Thyroid gland (tissue), 4 donors: ENCODE results near the gene DHCR24. TPM values are rescaled to one million over a fixed set of nuclear protein-coding genes. Genes with fewer than 3 reads are reported as not detected.

Experiments
- DNase-seq, 2 donors: peaks; one replicate each; pipeline ENCODE4 v3.0.0-alpha.2; 2019
- H3K27ac ChIP-seq, 3 donors: fragments of 200-600 bp; sonication (generic); 1 replicate in 2 of 3; 2 replicates in 1 of 3; pipeline ENCODE4 v1.5.1; 2016 to 2019; ENCODE audit warnings: mild to moderate bottlenecking in 1 of 3, moderate library complexity in 1 of 3
- H3K27me3 ChIP-seq: fragments of 200-600 bp; sonication (generic); one replicate; pipeline ENCODE4 v1.5.1; 2019
- H3K36me3 ChIP-seq, 2 donors: fragments of 200-600 bp; sonication (generic); one replicate each; pipeline ENCODE4 v1.5.1; 2016 to 2019
- H3K4me1 ChIP-seq, 2 donors: fragments of 200-600 bp; sonication (generic); one replicate each; pipeline ENCODE4 v1.5.1; 2017 to 2019
- H3K4me3 ChIP-seq, 3 donors: fragments of 200-600 bp; sonication (generic); replicated peaks in 1 of 3; 1 replicate in 2 of 3; 2 replicates in 1 of 3; pipeline ENCODE4 v1.5.1; 2016; ENCODE audit warnings: mild to moderate bottlenecking in 1 of 3
- H3K9me3 ChIP-seq: fragments of 200-600 bp; sonication (generic); one replicate; pipeline ENCODE4 v1.5.1; 2017
- CTCF ChIP-seq, 6 experiments: fragments of 200-600 bp in 3 of 6; fragments of 450-650 bp in 3 of 6; sonication (generic) in 3 of 6; IDR thresholded peaks; one replicate each; pipeline ENCODE4 v1.5.1; 2016 to 2019; ENCODE audit warnings: antibody characterized with exemption in 6 of 6, mild to moderate bottlenecking in 2 of 6, inconsistent platforms in 1 of 6, moderate library complexity in 1 of 6
- POLR2A ChIP-seq, 2 donors: fragments of 450-650 bp; IDR thresholded peaks; one replicate each; pipeline ENCODE4 v1.6.1; 2017; ENCODE audit warnings: antibody characterized with exemption in 2 of 2, mild to moderate bottlenecking in 2 of 2, moderate library complexity in 1 of 2
- WGBS, 2 donors: methylation state at CpG; one replicate each; pipeline ENCODE4 v1.1.5; 2017; 5-methylcytosine and 5-hydroxymethylcytosine counted together
- intact Hi-C: fragments of 100-400 bp; cut with DNase I; formaldehyde crosslinking; loops from one replicate; pipeline ENCODE4 v1.15.1; 2023
- total RNA-seq, 4 donors: library from RNA; depleted of rRNA; stranded (reverse); fragments of >200 nt; gene quantifications; one replicate each; pipeline ENCODE4 v1.2.3, GENCODE V29; 2016

The DHCR24 gene
- total RNA-seq, 4 donors from 2014 or later, result 22.4 to 82.2 (median 40.4) TPM

DNA sequence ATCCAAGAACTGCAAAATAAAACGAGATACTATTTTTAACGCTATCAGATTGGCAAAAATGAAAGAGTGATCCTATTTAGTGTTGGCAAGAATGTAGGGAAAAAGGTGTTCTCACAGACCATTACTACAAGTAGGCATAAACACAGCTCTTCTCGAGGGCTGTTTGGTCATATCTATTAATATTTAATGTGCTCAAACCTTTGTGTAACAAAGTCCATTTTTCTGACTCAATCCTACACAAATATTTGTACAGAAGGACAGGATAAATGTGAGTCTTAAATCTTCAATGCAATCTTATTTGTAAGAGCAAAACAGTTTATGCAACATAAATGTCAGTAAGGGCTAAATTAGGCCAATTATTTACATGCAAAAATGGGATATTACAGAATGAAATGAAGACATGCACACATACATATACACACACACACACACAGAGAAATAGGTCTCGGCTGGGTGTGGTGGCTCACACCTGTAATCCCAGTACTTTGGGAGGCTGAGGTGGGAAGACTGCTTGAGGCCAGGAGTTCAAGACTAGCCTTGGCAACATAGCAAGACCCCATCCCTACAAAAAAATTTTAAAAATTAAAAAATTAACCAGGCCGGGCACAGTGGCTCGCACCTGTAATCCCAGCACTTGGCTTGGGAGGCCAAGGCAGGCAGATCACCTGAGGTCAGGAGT lies 17.7 kb downstream of the DHCR24 start:
- intact Hi-C loops, result no loop called here
- Histone ChIP-seq H3K27me3 (no peaks in the 10 kb centered on the region), H3K36me3 (peaks cover 8 to 25% of the 10 kb centered on the region in 2 donors), H3K4me3 (no peak overlapping the region), H3K9me3 (no peaks in the 10 kb centered on the region), H3K27ac (no peak overlapping the region), H3K4me1 (no peaks in the 10 kb centered on the region)
- WGBS, 2 donors, result 96 to 97% methylated on average over 6 of the region's 6 CpGs
- DNase-seq, result no peak
- TF ChIP-seq CTCF (IDR thresholded peaks at IDR 0.05), result no peak
- no peak for TF ChIP-seq POLR2A (IDR thresholded peaks at IDR 0.05)

- intact Hi-C loops, result no loop called here
- peaks cover 9 to 23% of the 10 kb centered on the region in 2 donors for H3K36me3 ChIP-seq
Measured at GRCh38 chr1:54867717-54868057, 19.3 kb downstream of the DHCR24 start.

DNA sequence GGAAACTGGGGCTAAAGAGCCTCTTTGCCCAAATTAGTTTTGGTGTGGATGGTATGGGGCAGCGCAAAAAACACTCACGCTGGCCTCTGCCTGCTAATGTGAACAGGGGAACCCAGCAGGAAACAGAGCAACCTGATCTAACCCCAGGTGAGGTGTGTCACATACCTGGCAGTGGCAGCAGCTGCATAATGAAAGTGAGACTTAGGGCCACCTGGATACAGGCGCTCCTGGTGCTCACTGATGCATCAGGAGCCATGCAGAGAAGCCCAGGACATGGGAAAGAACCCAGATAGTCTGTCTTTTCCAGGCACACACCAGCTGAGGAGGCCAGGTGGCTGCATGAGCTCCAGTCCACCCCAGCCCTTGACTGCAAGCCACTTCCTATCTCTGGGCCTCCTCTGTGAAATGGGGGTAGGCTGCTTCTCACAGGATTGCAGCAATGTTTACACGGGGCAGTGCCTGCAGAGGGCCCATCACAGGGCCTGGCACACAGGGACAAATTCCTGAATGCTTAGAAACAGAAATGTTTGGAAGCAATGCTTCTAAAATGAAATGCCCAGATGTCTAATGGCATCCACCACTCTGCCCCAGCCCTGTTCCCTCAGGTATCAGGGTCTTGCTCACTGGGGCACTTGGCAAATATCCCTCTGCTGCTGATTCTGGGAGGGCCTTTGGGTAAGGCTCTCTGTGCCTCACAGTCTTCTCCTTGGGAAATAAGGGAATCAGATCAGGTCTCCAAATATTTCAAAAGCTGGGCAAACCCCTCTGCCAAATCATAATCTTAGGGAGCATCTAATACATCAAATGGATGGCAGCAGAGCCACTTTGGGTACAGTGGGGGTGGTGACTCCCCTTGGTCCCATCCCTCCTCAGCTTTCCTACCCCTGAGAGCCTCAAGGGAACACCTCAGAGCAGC lies 19.9 kb downstream of the DHCR24 start:
- Histone ChIP-seq H3K27me3 (no peaks in the 10 kb centered on the region), H3K4me3 (no peak overlapping the region), H3K4me1 (no peaks in the 10 kb centered on the region), H3K9me3 (no peaks in the 10 kb centered on the region), H3K36me3 (peaks cover 9 to 18% of the 10 kb centered on the region in 2 donors), H3K27ac (no peak overlapping the region)
- no peak for TF ChIP-seq POLR2A (IDR thresholded peaks at IDR 0.05)
- no peak for TF ChIP-seq CTCF (IDR thresholded peaks at IDR 0.05)
- 81 to 100% methylated on average over 3 of the region's 4 CpGs for WGBS, 2 donors
- intact Hi-C loops, result no loop called here
- no peak for DNase-seq

More at GRCh38 chr1:54867717-54868057, 19.3 kb downstream of the DHCR24 start:
- no peak for DNase-seq
- Histone ChIP-seq H3K9me3 (no peaks in the 10 kb centered on the region), H3K4me3 (no peak overlapping the region), H3K27ac (no peak overlapping the region), H3K4me1 (no peaks in the 10 kb centered on the region), H3K27me3 (no peaks in the 10 kb centered on the region)
- no peak for TF ChIP-seq CTCF (IDR thresholded peaks at IDR 0.05)
- TF ChIP-seq POLR2A (IDR thresholded peaks at IDR 0.05), result no peak
- 68 to 83% methylated on average over 2 to 4 of the region's 4 CpGs for WGBS, 2 donors

DNA sequence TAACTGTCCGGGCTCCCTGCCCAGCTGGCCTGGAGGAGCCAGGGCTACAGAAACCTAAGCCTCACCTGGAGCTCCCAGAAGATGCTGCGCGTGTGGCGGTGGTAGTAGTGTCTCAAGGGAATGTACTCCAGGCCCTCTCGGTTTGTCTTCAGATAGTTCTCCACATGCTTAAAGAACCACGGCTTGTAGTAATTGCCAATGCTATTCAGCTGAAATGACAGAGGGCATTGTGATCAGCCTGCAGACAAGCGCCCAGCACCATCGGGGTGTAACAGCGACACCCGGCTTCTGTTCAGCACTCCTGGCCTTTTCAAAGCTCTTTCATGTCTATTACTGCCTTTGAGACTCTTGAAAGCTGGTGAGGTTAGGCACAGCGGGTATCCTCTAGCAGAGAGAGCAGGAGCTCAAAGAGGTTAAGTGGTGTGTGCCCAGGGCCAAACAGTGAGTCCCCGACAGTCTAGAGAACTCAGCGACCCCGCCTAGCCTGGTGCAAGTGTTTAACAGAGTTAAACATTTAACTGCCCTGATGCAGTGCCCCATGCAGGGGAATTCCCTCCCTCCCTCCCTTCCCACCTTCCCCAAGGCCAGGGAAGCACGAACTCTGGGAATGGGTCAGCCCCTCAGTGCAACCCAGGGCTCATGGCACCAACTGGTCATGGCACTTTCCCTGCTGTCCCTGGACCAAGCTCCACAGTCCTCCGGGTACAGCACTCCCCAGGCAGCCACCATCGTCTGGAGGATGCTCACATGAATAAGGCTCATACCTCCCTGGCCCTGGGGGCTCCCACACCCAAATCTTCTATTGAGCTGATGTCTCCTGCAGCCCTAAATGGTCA lies 21.5 kb downstream of the DHCR24 start:
- DNase-seq, result no peak
- no peaks in the 10 kb centered on the region for H3K4me1 ChIP-seq
- H3K27me3 ChIP-seq, result no peaks in the 10 kb centered on the region
- no peak overlapping the region for H3K4me3 ChIP-seq
- intact Hi-C loops, result no loop called here
- no peaks in the 10 kb centered on the region for H3K9me3 ChIP-seq
- WGBS, 2 donors, result 86 to 88% methylated on average over 17 of the region's 17 CpGs
- peaks cover 9% of the 10 kb centered on the region in 2 donors for H3K36me3 ChIP-seq
- no peak overlapping the region for H3K27ac ChIP-seq
- TF ChIP-seq POLR2A (IDR thresholded peaks at IDR 0.05), result no peak
- TF ChIP-seq CTCF (IDR thresholded peaks at IDR 0.05), result no peak
